Panc1 (cell line): Measurements from ENCODE around the gene ISG15. TPM values are rescaled to one million over a fixed set of nuclear protein-coding genes. Genes with fewer than 3 reads are reported as not detected.

ENCODE experiments used
- ATAC-seq: fragments of 200-7000 bp; cut with Tn5 transposase; 2 replicates; pipeline ENCODE4 v1.9.1; 2020; ENCODE audit warnings: mild to moderate bottlenecking, moderate library complexity
- BruUV-seq: library from RNA; stranded (reverse); fragments of 400-500 nt; replicated peaks from 2 replicates; lab custom pipeline; 2021; lab: Mats Ljungman, UMichigan
- CTCF ChIA-PET: fragments of 300-600 bp; sonication (Branson Sonifier 250); formaldehyde crosslinking; loops from one replicate; lab custom pipeline; 2022; ENCODE audit warnings: antibody characterized with exemption; lab: Charles Lee
- POLR2A ChIA-PET: fragments of 300-600 bp; sonication (Branson Sonifier 250); formaldehyde crosslinking; loops from one replicate; lab custom pipeline; 2022; ENCODE audit warnings: antibody characterized with exemption; lab: Charles Lee
- DNase-seq: peaks from one replicate; pipeline ENCODE4 v3.0.0-alpha.2; 2010; ENCODE audit warnings: low read depth, low spot score
- H3K27ac ChIP-seq: 2 replicates; pipeline ENCODE4 v1.5.1; 2011; ENCODE audit warnings: mild to moderate bottlenecking, low read length, inconsistent platforms
- H3K27me3 ChIP-seq: fragments of 200-500 bp; sonication (Bioruptor generic); 2 replicates; pipeline ENCODE4 v1.6.0; 2014; ENCODE audit warnings: low read length, inconsistent platforms; ENCODE audit not compliant: control insufficient read depth, insufficient read depth
- H3K36me3 ChIP-seq: fragments of 200-500 bp; sonication (Bioruptor generic); 2 replicates; pipeline ENCODE4 v1.5.1; 2014; ENCODE audit warnings: inconsistent platforms, mild to moderate bottlenecking, low read length, moderate library complexity; ENCODE audit not compliant: control insufficient read depth, insufficient read depth
- H3K4me1 ChIP-seq: 2 replicates; pipeline ENCODE4 v1.5.1; 2011; ENCODE audit warnings: inconsistent platforms, mild to moderate bottlenecking, low read length, moderate library complexity; ENCODE audit not compliant: control insufficient read depth, insufficient read depth
- H3K4me3 ChIP-seq, 2 experiments: 2 replicates each; pipeline ENCODE4 v1.5.1; 2011 to 2012; ENCODE audit warnings: low read depth in 2 of 2, low read length in 2 of 2, mild to moderate bottlenecking in 2 of 2, inconsistent platforms in 1 of 2, moderate library complexity in 1 of 2
- H3K9me3 ChIP-seq: fragments of 200-500 bp; sonication (Bioruptor generic); 2 replicates; pipeline ENCODE4 v1.5.1; 2014; ENCODE audit warnings: low read depth, mild to moderate bottlenecking, inconsistent platforms, low read length, moderate library complexity; ENCODE audit not compliant: control insufficient read depth, insufficient read depth
- POLR2AphosphoS5 ChIP-seq: IDR thresholded peaks from 2 replicates; pipeline ENCODE4 v1.6.1; 2012; ENCODE audit warnings: mild to moderate bottlenecking, low read depth, low read length, moderate library complexity
- SIN3A ChIP-seq: IDR thresholded peaks from 2 replicates; pipeline ENCODE4 v1.6.1; 2012; ENCODE audit warnings: low read depth, mild to moderate bottlenecking, low read length, moderate library complexity, borderline replicate concordance; ENCODE audit not compliant: insufficient read depth
- TCF7L2 ChIP-seq: IDR thresholded peaks from 2 replicates; pipeline ENCODE4 v1.6.1; 2011; ENCODE audit warnings: mild to moderate bottlenecking, low read depth, low read length, inconsistent platforms
- in situ Hi-C: cut with HindIII; loops from 2 replicates; pipeline ENCODE4 v1.10.0; 2016; ENCODE audit warnings: low sequenced_read_pairs, low pct_unique_long_range_greater_than_20kb
- intact Hi-C: fragments of 100-400 bp; cut with micrococcal nuclease; formaldehyde crosslinking; loops from one replicate; pipeline ENCODE4 v1.10.0; 2022; ENCODE audit not compliant: unreplicated experiment
- total RNA-seq: library from RNA; stranded (reverse); gene quantifications from one replicate; pipeline ENCODE4 v1.2.1, GENCODE V29; 2021; ENCODE audit not compliant: unreplicated experiment
- TF ChIP-seq, protein P1 (sequence below), 2 experiments: IDR thresholded peaks; 2 replicates each; pipeline ENCODE4 v1.6.1; 2011 to 2012; ENCODE audit warnings: low read depth in 2 of 2, control low read depth in 1 of 2, low read length in 1 of 2, mild to moderate bottlenecking in 1 of 2, moderate library complexity in 1 of 2; ENCODE audit not compliant: insufficient read depth in 1 of 2
- TF ChIP-seq, protein P2 (sequence below): fragments of 450-650 bp; IDR thresholded peaks from 2 replicates; pipeline ENCODE4 v1.5.1; 2017; ENCODE audit warnings: mild to moderate bottlenecking

ISG15 gene
- total RNA-seq, 1 experiment from 2014 or later: 102 TPM

- ChIA-PET CTCF (interaction anchor here (1.0 to 1.6 kb wide), 4 partner anchors 9 to 80 kb away, joined by 4 to 11 read pairs (median 7); no protein-coding TSS in a partner anchor), POLR2A (no interaction called here)
- H3K27me3 ChIP-seq: no peaks in the 10 kb centered on the region
- BruUV-seq: no TSS peak
- peak overlapping the region in 1 of 2 experiments; percentile 41; a peak in 2 of 4 replicates for H3K4me3 ChIP-seq
- DNase-seq (no peak), ATAC-seq (peak; percentile 25)
- in situ Hi-C loops: no loop called here
- intact Hi-C loops: loop anchor here (10.0 kb wide), 1 partner anchor 49 kb away; the partner anchor contains the start of gene ISG15
- no peak for TF ChIP-seq TCF7L2
- TF ChIP-seq POLR2AphosphoS5: no peak
- no peak for TF ChIP-seq SIN3A
- TF ChIP-seq, protein P1, sequence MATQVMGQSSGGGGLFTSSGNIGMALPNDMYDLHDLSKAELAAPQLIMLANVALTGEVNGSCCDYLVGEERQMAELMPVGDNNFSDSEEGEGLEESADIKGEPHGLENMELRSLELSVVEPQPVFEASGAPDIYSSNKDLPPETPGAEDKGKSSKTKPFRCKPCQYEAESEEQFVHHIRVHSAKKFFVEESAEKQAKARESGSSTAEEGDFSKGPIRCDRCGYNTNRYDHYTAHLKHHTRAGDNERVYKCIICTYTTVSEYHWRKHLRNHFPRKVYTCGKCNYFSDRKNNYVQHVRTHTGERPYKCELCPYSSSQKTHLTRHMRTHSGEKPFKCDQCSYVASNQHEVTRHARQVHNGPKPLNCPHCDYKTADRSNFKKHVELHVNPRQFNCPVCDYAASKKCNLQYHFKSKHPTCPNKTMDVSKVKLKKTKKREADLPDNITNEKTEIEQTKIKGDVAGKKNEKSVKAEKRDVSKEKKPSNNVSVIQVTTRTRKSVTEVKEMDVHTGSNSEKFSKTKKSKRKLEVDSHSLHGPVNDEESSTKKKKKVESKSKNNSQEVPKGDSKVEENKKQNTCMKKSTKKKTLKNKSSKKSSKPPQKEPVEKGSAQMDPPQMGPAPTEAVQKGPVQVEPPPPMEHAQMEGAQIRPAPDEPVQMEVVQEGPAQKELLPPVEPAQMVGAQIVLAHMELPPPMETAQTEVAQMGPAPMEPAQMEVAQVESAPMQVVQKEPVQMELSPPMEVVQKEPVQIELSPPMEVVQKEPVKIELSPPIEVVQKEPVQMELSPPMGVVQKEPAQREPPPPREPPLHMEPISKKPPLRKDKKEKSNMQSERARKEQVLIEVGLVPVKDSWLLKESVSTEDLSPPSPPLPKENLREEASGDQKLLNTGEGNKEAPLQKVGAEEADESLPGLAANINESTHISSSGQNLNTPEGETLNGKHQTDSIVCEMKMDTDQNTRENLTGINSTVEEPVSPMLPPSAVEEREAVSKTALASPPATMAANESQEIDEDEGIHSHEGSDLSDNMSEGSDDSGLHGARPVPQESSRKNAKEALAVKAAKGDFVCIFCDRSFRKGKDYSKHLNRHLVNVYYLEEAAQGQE (IDR thresholded peaks at IDR 0.05; ENCODE audit: insufficient read depth in 1 of 2, low read depth in 2 of 2, low read length in 1 of 2): no peak
- TF ChIP-seq, protein P2, sequence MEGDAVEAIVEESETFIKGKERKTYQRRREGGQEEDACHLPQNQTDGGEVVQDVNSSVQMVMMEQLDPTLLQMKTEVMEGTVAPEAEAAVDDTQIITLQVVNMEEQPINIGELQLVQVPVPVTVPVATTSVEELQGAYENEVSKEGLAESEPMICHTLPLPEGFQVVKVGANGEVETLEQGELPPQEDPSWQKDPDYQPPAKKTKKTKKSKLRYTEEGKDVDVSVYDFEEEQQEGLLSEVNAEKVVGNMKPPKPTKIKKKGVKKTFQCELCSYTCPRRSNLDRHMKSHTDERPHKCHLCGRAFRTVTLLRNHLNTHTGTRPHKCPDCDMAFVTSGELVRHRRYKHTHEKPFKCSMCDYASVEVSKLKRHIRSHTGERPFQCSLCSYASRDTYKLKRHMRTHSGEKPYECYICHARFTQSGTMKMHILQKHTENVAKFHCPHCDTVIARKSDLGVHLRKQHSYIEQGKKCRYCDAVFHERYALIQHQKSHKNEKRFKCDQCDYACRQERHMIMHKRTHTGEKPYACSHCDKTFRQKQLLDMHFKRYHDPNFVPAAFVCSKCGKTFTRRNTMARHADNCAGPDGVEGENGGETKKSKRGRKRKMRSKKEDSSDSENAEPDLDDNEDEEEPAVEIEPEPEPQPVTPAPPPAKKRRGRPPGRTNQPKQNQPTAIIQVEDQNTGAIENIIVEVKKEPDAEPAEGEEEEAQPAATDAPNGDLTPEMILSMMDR: no peak
- no peak overlapping the region for H3K27ac ChIP-seq
- H3K9me3 ChIP-seq: no peaks in the 10 kb centered on the region
- no peaks in the 10 kb centered on the region for H3K36me3 ChIP-seq
- H3K4me1 ChIP-seq: peaks cover 20% of the 10 kb centered on the region
Measured at GRCh38 chr1:1063261-1063944, 50.1 kb downstream of the ISG15 start.

Other genes with a start within 250 kb of the ISG15 start
- 51.8 TPM for gene SAMD11, start 89.6 kb upstream of the ISG15 start, total RNA-seq
- 193 TPM for gene NOC2L, start 54.2 kb upstream of the ISG15 start, total RNA-seq
- gene KLHL17, start 52.9 kb upstream of the ISG15 start, total RNA-seq: 58.8 TPM
- 9.8 TPM for gene PLEKHN1, start 47.0 kb upstream of the ISG15 start, total RNA-seq
- 1.5 TPM for gene PERM1, start 31.4 kb upstream of the ISG15 start, total RNA-seq
- 74.2 TPM for gene HES4, start 13.4 kb upstream of the ISG15 start, total RNA-seq
- 153 TPM for gene AGRN, start 6.6 kb downstream of the ISG15 start, total RNA-seq
- 0.08 TPM for gene RNF223, start 60.8 kb downstream of the ISG15 start, total RNA-seq
- gene C1orf159, start 102.6 kb downstream of the ISG15 start, total RNA-seq: 28.8 TPM
- not detected for gene TTLL10, start 160.4 kb downstream of the ISG15 start, total RNA-seq
- 4.3 TPM for gene TNFRSF18, start 193.1 kb downstream of the ISG15 start, total RNA-seq
- gene TNFRSF4, start 200.7 kb downstream of the ISG15 start, total RNA-seq: 0.62 TPM
- 335 TPM for gene SDF4, start 218.5 kb downstream of the ISG15 start, total RNA-seq
- gene B3GALT6, start 218.7 kb downstream of the ISG15 start, total RNA-seq: 46.4 TPM
- 41.4 TPM for gene C1QTNF12, start 233.2 kb downstream of the ISG15 start, total RNA-seq